ENCODE measurements around the gene AGAP5. TPM values are rescaled to one million over a fixed set of nuclear protein-coding genes. Genes with fewer than 3 reads are reported as not detected.
"Not testable (repeated sequence)": the region's sequence is repeated elsewhere in the genome, so short reads cannot be mapped to it uniquely, and the experiment has no call there.

The AGAP5 gene
- total and polyA plus RNA-seq, 4 experiments from 2014 or later, result 0.15 to 15.3 (median 13.6) TPM; not detected in 1

GRCh38 chr10:73740501-73741254 is 42.8 kb upstream of the AGAP5 start:
- H3K36me3 ChIP-seq (ENCODE audit: insufficient read depth, low read length); DNase-seq; H3K27me3 Mint-ChIP-seq; H3K27ac ChIP-seq (ENCODE audit: low read depth, low read length); H3K4me3 ChIP-seq (ENCODE audit: low read length in 2 of 2); intact Hi-C loops (cut with micrococcal nuclease); H3K27me3 ChIP-seq (ENCODE audit: insufficient read depth, low read length); H3K9me3 Mint-ChIP-seq; H3K9me3 ChIP-seq (ENCODE audit: control insufficient read depth in 1 of 2, low read length in 2 of 2); H3K4me3 Mint-ChIP-seq: not testable (repeated sequence)
- H3K4me1 Mint-ChIP-seq, result peaks cover 8 to 30% (median 21%) of the 10 kb centered on the region in 4 donors
- H3K4me1 ChIP-seq (ENCODE audit: insufficient read depth, low read length), result peaks cover 20% of the 10 kb centered on the region
- ChIA-PET CTCF (ENCODE audit: partially characterized antibody) (interaction anchor here (1.2 kb wide), 1 partner anchor 24 kb away, joined by 3 read pairs; no protein-coding TSS in a partner anchor), POLR2A (ENCODE audit: partially characterized antibody) (interaction anchor here (0.6 kb wide), 1 partner anchor 31 kb away, joined by 3 read pairs; no protein-coding TSS in a partner anchor)
- H3K27ac Mint-ChIP-seq, result peak overlapping the region in 1 of 7 donors; percentile 40
- H3K36me3 Mint-ChIP-seq, result peaks cover 0 to 20% of the 10 kb centered on the region in 2 donors

GRCh38 chr10:73734796-73735305 is 36.9 kb upstream of the AGAP5 start:
- peaks cover 8 to 29% (median 16%) of the 10 kb centered on the region in 4 donors for H3K4me1 Mint-ChIP-seq
- H3K9me3 Mint-ChIP-seq, result peaks cover 0 to 2% (median 0%) of the 10 kb centered on the region in 8 donors
- ChIA-PET POLR2A (ENCODE audit: partially characterized antibody) (no interaction called here), CTCF (ENCODE audit: partially characterized antibody) (no interaction called here)
- H3K27ac ChIP-seq (ENCODE audit: low read depth, low read length), result no peak overlapping the region
- peaks cover 7% of the 10 kb centered on the region for H3K36me3 ChIP-seq (ENCODE audit: insufficient read depth, low read length)
- H3K36me3 Mint-ChIP-seq, result peaks cover 4 to 20% of the 10 kb centered on the region in 2 donors
- no peak overlapping the region for H3K4me3 ChIP-seq (ENCODE audit: low read length in 2 of 2)
- H3K27me3 ChIP-seq (ENCODE audit: insufficient read depth, low read length), result no peaks in the 10 kb centered on the region
- intact Hi-C loops (cut with micrococcal nuclease), result loop anchor here (5.0 kb wide), 1 partner anchor 238 kb away; the partner anchor contains the start of gene PPP3CB
- H3K27ac Mint-ChIP-seq, result peak overlapping the region in 2 of 7 donors; percentile 42 to 87
- DNase-seq, result no peak
- H3K27me3 Mint-ChIP-seq, result no peaks in the 10 kb centered on the region
- peak overlapping the region in 1 of 8 donors; percentile 42 for H3K4me3 Mint-ChIP-seq
- peaks cover 15% of the 10 kb centered on the region for H3K4me1 ChIP-seq (ENCODE audit: insufficient read depth, low read length)
- H3K9me3 ChIP-seq (ENCODE audit: control insufficient read depth in 1 of 2, low read length in 2 of 2), result no peaks in the 10 kb centered on the region

- peaks cover 7% of the 10 kb centered on the region for H3K36me3 ChIP-seq (ENCODE audit: insufficient read depth, low read length)
- DNase-seq, result no peak
- intact Hi-C loops (cut with micrococcal nuclease), result loop anchor here (5.0 kb wide), 1 partner anchor 237 kb away; the partner anchor contains the start of gene PPP3CB
- H3K4me1 Mint-ChIP-seq, result peaks cover 12 to 33% (median 20%) of the 10 kb centered on the region in 4 donors
- CTCF ChIA-PET (ENCODE audit: partially characterized antibody), result interaction anchor here (0.9 to 1.1 kb wide), 2 partner anchors 10 to 205 kb away, joined by 3 read pairs; partner anchors contain the start of gene SEC24C
- POLR2A ChIA-PET (ENCODE audit: partially characterized antibody), result interaction anchor here (2.1 kb wide), 1 partner anchor 9 kb away, joined by 12 read pairs; the partner anchor contains the start of gene SEC24C
- peaks cover 4 to 24% of the 10 kb centered on the region in 2 donors for H3K36me3 Mint-ChIP-seq
- peaks cover 15% of the 10 kb centered on the region for H3K4me1 ChIP-seq (ENCODE audit: insufficient read depth, low read length)
- no peaks in the 10 kb centered on the region for H3K27me3 Mint-ChIP-seq
- H3K9me3 Mint-ChIP-seq, result peaks cover 0 to 2% (median 0%) of the 10 kb centered on the region in 8 donors
- no peak overlapping the region for H3K4me3 ChIP-seq (ENCODE audit: low read length in 2 of 2)
- H3K27me3 ChIP-seq (ENCODE audit: insufficient read depth, low read length), result no peaks in the 10 kb centered on the region
- H3K27ac ChIP-seq (ENCODE audit: low read depth, low read length), result no peak overlapping the region
- H3K4me3 Mint-ChIP-seq, result no peak overlapping the region
- no peak overlapping the region for H3K27ac Mint-ChIP-seq
- H3K9me3 ChIP-seq (ENCODE audit: control insufficient read depth in 1 of 2, low read length in 2 of 2), result no peaks in the 10 kb centered on the region
These were observed 36.3 kb upstream of the AGAP5 start for GRCh38 chr10:73734028-73734720.

DNA sequence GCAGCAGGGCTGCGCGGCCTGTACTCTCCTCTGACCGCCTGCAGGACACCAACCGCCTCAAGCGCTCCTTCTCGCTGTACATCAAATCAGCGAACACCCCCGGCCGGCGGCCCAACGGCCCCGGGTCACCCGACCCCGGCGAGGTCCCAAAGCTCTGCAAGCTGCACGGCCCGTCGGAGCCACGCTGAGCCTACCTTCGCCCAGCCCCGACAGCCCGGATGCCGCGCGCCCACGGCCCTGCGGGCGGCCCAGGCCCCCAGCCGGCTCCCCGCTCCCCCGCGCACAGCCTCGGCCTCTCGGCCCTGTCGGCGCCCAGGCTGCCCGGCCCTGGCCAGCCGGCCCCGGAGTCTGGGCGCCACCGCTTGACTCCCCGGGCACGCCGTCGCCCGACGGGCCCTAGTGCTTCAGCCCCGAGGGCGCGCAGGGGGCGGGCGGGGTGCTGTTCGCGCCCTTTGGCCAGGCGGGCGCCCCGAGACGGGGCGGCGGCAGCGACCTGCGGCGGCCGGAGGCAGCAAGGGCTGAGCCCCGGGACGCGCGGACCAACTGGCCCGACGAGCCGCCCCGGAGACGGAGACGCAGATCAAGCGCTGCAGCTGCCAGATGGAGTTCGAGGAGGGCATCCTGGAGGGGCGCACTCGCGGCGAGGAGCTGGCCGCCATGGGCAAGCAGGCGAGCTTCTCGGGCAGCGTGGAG is 35.2 kb upstream of the AGAP5 start:
- peaks cover 0 to 2% (median 0%) of the 10 kb centered on the region in 8 donors for H3K9me3 Mint-ChIP-seq
- no peak for DNase-seq
- no peak overlapping the region for H3K27ac Mint-ChIP-seq
- Histone ChIP-seq H3K4me1 (ENCODE audit: insufficient read depth, low read length) (peaks cover 15% of the 10 kb centered on the region), H3K4me3 (ENCODE audit: low read length in 2 of 2) (no peak overlapping the region), H3K27ac (ENCODE audit: low read depth, low read length) (no peak overlapping the region), H3K9me3 (ENCODE audit: control insufficient read depth in 1 of 2, low read length in 2 of 2) (no peaks in the 10 kb centered on the region), H3K36me3 (ENCODE audit: insufficient read depth, low read length) (peaks cover 7% of the 10 kb centered on the region), H3K27me3 (ENCODE audit: insufficient read depth, low read length) (no peaks in the 10 kb centered on the region)
- peaks cover 4 to 24% of the 10 kb centered on the region in 2 donors for H3K36me3 Mint-ChIP-seq
- ChIA-PET POLR2A (ENCODE audit: partially characterized antibody) (interaction anchor here (2.1 kb wide), 1 partner anchor 10 kb away, joined by 12 read pairs; the partner anchor contains the start of gene SEC24C), CTCF (ENCODE audit: partially characterized antibody) (interaction anchor here (1.1 kb wide), 1 partner anchor 204 kb away, joined by 3 read pairs; no protein-coding TSS in a partner anchor)
- peaks cover 12 to 33% (median 20%) of the 10 kb centered on the region in 4 donors for H3K4me1 Mint-ChIP-seq
- no peak overlapping the region for H3K4me3 Mint-ChIP-seq
- intact Hi-C loops (cut with micrococcal nuclease), result loop anchor here (5.0 kb wide), 1 partner anchor 236 kb away; the partner anchor contains the start of gene PPP3CB
- no peaks in the 10 kb centered on the region for H3K27me3 Mint-ChIP-seq

DNA sequence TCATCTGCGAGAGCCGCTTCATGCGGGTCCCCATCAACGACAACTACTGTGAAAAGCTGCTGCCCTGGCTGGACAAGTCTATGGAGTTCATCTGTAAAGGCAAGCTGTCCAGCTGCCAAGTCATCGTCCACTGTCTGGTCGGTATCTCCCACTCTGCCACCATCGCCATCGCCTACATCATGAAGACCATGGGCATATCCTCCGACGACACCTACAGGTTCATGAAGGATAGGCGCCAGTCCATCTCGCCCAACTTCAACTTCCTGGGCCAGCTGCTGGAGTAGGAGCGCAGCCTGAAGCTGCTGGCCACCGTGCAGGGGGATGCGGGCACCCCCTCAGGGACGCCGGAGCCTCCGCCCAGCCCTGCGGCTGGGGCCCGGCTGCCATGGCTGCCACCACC is 34.5 kb upstream of the AGAP5 start:
- Histone ChIP-seq H3K9me3 (ENCODE audit: control insufficient read depth in 1 of 2, low read length in 2 of 2) (no peaks in the 10 kb centered on the region), H3K4me3 (ENCODE audit: low read length in 2 of 2) (no peak overlapping the region), H3K27me3 (ENCODE audit: insufficient read depth, low read length) (no peaks in the 10 kb centered on the region), H3K4me1 (ENCODE audit: insufficient read depth, low read length) (peaks cover 15% of the 10 kb centered on the region), H3K36me3 (ENCODE audit: insufficient read depth, low read length) (peaks cover 7% of the 10 kb centered on the region), H3K27ac (ENCODE audit: low read depth, low read length) (no peak overlapping the region)
- peak overlapping the region in 7 of 8 donors; percentile 46 to 68 (median 58) for H3K4me3 Mint-ChIP-seq
- peaks cover 12 to 33% (median 20%) of the 10 kb centered on the region in 4 donors for H3K4me1 Mint-ChIP-seq
- H3K9me3 Mint-ChIP-seq, result peaks cover 0 to 2% (median 0%) of the 10 kb centered on the region in 8 donors
- peak overlapping the region in 5 of 7 donors; percentile 30 to 60 (median 41) for H3K27ac Mint-ChIP-seq
- intact Hi-C loops (cut with micrococcal nuclease), result loop anchor here (5.0 kb wide), 1 partner anchor 235 kb away; the partner anchor contains the start of gene PPP3CB
- H3K36me3 Mint-ChIP-seq, result peaks cover 6 to 23% of the 10 kb centered on the region in 2 donors
- H3K27me3 Mint-ChIP-seq, result no peaks in the 10 kb centered on the region
- POLR2A ChIA-PET (ENCODE audit: partially characterized antibody), result interaction anchor here (2.1 kb wide), 1 partner anchor 11 kb away, joined by 12 read pairs; the partner anchor contains the start of gene SEC24C
- no peak for DNase-seq
- CTCF ChIA-PET (ENCODE audit: partially characterized antibody), result no interaction called here

- H3K36me3 Mint-ChIP-seq, result peaks cover 12 to 27% of the 10 kb centered on the region in 2 donors
- H3K36me3 ChIP-seq (ENCODE audit: insufficient read depth, low read length), result peaks cover 12% of the 10 kb centered on the region
- intact Hi-C loops (cut with micrococcal nuclease), result loop anchor here (2.0 to 5.0 kb wide), 2 partner anchors 41 to 234 kb away; partner anchors contain the start of gene PPP3CB
- no peak for DNase-seq
- no peaks in the 10 kb centered on the region for H3K27me3 Mint-ChIP-seq
- peak overlapping the region in 7 of 8 donors; percentile 52 to 100 (median 64) for H3K4me3 Mint-ChIP-seq
- no peak overlapping the region for H3K4me3 ChIP-seq (ENCODE audit: low read length in 2 of 2)
- peaks cover 15% of the 10 kb centered on the region for H3K4me1 ChIP-seq (ENCODE audit: insufficient read depth, low read length)
- H3K27ac ChIP-seq (ENCODE audit: low read depth, low read length), result no peak overlapping the region
- H3K27ac Mint-ChIP-seq, result peak overlapping the region in 4 of 7 donors; percentile 36 to 97 (median 53)
- H3K9me3 Mint-ChIP-seq, result peaks cover 0 to 2% (median 0%) of the 10 kb centered on the region in 8 donors
- ChIA-PET CTCF (ENCODE audit: partially characterized antibody) (interaction anchor here (1.5 to 2.0 kb wide), 3 partner anchors 12 to 79 kb away, joined by 3 to 17 read pairs (median 6); partner anchors contain the start of gene SEC24C), POLR2A (ENCODE audit: partially characterized antibody) (interaction anchor here (1.4 to 3.2 kb wide), 8 partner anchors 11 to 236 kb away, joined by 3 to 79 read pairs (median 12); partner anchors contain the start of genes CHCHD1, PPP3CB and SEC24C)
- no peaks in the 10 kb centered on the region for H3K27me3 ChIP-seq (ENCODE audit: insufficient read depth, low read length)
- no peaks in the 10 kb centered on the region for H3K9me3 ChIP-seq (ENCODE audit: control insufficient read depth in 1 of 2, low read length in 2 of 2)
- H3K4me1 Mint-ChIP-seq, result peaks cover 12 to 38% (median 21%) of the 10 kb centered on the region in 4 donors
These were observed 33.9 kb upstream of the AGAP5 start for GRCh38 chr10:73731588-73732375.

Data from CD4-positive, alpha-beta memory T cell (primary cell).